GM21528 (cell line): ENCODE measurements around the gene FAM162A.

Experiments used
- ATAC-seq: cut with Tn5 transposase; IDR thresholded peaks from one replicate; pipeline ENCODE4 v1.9.1; 2021; ENCODE audit warnings: mild to moderate bottlenecking, moderate library complexity; ENCODE audit not compliant: unreplicated experiment, low FRiP score

FAM162A gene

DNA sequence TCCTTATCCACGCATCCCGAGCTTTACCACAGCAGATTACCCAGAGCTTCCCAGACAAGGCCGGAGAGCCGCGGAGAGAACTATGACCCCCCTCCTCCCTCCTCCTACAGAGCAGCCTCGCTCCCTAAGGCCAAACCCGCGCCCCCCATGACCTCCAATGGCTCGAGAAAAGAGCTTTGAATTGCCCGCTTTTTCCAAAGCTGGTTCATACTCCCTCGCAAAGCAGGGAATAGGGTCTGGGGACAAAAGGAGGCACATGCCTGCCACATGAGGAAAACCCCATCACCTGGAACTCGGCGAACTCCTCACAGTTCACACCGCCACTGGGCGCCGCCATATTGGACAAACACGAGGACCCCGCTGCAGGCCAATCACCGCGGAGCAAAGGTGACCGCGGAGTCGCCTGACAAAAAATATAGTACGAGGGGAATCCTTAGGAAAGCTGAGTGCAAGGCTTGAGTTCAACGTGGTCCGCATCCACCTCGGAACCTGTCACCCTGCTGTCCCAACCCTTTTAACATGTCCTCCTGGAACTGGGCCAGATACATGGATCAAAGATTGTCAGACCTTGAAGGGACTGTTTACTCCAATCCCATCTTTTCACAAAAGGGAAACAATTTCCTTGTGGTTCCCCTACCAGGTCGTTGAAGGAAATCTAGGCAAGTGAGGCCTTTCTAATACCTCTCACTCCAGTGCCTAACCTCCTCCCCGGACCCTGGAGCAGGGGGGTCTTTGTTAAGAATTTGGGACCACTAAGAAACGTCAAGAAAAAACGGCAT is 905 bp upstream of the FAM162A start, which contains the start of gene MIX23:
Gene MIX23, minus strand, starts transcription at position 344 of the 779 bp plus-strand sequence. Its CDS starts 7 bp downstream, at position 337.
- ATAC-seq, result no peak

DNA sequence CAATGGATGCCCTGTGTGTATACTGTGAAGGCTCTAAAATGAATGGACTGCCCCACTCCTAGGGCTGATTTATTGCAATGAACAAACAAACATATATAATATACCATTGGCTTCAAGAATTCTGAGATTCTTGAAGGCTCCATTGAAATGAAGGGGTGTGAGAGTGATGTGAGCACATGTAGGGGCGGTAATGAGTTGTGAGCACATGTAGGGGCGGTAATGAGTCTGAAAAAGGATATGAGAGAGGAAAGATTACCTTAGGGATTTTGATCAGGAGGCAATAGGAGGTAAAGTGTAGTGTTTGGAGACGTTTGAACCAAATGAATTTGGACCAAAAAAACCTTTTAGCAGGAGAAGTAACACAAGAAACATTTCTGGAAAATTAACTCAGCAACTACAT is 3.7 kb downstream of the FAM162A start:
- ATAC-seq, result no peak

DNA sequence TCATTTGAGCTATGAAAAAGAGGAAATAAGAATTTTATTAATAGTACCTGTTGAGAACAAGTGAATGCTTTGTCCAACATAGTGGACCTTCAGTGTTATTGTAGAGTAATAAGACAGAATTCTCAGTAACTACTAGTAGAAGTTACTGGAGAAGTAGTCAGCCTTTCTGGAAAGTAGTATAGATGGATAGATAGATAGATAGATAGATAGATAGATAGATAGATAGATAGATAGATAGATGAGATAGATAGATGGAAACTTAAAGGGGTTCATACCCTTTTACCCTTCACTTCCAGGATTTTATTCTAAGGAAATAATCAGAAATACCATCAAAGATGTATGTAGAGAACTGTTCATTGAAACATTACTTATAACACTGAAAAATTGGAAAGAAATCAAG is 5.2 kb downstream of the FAM162A start:
- no peak for ATAC-seq

DNA sequence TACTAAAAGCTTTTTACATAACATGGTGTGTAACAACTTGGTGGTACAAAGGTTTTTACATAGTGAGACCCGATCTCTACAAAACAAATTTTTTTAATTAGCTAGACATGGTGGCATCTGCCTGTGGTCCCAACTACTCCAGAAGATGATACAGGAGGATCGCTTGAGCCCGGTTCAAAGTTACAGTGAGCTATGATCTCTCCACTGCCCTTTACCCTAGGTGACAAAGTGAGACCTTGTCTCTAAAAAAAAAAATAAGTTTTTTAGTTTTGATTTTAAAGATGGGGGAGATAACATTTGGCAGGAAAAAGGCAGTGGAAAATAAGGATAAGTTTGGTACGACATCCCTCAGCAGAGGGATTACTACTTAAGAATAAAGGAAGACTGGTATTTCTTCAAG is 5.9 kb downstream of the FAM162A start:
- no peak for ATAC-seq

DNA sequence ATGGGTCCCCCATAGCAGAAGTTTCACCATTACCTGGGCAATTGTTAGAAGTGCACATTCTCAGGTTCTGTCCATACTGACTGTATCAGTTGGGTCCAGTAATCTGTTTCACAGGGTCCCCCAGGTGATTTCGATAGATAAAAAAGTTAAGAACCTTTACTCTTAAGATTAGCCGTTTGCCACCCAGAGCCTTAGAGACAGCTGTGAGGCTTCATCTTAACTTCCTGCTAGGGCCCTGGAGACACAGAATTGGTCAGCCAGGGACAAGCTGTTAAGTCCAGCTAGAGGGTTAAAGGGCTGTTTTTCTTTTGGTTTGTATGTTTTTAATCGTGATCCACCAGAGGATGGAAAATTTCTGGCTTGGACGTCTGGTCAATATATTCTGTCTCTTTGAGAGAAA is 6.7 kb downstream of the FAM162A start:
- no peak for ATAC-seq

DNA sequence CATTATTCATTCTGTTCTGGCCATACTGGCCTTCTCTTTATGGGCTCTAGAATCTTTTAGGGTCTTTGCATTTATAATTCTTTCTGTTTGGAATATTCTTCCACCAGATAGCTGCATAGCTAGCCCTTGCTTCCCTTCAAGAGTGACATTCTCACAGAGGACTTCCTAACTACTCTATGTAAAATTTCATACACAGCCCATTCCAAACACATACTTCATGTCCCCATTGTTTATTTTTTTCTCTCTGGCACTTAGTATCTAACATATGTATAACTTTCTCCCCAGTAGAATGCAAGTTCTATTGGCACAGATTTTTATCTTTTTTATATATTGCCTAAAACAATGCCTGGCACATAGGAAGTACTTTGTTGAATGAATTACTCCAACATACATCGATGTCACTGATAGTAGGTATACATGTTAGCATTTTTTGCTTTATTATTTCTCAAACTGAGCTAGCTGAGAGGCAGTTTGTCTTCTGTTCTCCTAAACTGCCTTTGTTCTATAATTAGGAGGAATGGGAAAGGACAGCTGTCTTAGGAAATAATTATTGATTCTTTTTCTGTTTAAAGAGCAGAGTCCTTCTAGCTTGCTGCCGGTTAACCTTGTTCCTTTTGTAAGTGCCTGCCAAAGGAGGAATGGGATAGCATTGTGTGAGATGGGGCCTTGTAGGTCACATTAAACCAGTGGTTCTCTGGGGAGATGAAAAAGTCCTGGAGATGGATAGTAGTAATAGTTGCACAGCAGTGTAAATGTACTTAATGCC is 7.9 kb downstream of the FAM162A start:
- ATAC-seq, result no peak

DNA sequence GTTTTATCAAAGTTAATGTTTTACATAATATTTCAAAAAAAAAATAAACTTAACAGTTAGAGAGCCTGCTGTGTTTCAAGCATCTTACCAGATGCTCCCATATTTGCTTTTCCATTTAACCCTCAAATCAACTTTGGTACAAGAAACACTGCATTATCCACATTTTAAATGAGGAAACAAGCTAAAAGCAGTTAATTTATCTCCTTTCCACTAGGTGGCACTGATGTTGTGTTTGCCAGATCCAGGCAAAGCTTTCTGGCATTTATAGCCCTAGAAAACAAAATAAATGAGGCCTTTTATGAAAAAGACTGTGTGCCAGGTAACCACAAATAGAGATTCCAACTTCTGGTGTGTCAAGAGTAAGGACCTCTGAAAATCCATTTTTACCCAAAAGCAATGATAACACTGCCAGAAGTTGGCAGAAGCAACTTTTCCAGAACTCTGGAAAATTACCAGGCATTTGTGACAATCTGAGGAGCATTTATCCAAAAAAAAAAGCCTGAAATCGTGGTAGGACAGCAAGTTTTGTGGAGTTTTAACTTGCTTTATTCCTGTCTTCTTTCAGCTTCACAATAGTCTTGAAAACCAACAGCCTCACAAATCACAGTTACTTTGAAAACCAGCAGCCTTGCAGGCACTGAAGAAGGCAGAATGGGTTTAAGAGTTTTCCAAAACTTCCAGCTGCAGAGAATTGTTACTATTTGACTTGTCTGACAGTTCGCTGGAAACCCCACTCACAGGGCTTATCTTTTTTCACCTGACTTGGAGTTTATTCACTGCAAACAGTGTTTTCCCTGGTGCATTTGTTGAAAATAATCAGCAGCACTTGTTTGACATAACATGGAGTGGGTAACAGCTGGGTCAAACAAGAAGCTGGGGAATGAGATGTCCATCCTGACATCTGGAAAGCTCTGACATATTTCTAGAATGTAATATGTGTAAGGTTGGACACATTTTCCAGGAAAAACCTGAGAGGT is 9.2 kb downstream of the FAM162A start:
- no peak for ATAC-seq

DNA sequence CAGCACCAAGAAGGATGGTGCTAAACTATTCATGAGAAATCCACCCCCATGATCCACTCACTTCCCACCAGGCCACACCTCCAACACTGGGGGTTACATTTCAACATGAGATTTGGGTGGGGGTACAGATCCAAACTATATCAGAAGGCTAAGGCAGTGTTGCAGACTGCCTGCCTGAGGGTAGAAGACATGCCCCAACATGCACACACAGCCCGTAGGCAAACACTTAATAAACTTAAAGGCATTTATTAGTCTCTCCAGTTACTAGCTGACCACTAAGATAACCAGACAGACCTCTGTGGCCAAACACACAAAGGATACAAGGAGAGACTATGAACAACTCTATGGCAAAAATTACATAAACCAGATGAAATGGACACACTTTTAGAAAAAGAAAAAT is 10.2 kb downstream of the FAM162A start:
- no peak for ATAC-seq

DNA sequence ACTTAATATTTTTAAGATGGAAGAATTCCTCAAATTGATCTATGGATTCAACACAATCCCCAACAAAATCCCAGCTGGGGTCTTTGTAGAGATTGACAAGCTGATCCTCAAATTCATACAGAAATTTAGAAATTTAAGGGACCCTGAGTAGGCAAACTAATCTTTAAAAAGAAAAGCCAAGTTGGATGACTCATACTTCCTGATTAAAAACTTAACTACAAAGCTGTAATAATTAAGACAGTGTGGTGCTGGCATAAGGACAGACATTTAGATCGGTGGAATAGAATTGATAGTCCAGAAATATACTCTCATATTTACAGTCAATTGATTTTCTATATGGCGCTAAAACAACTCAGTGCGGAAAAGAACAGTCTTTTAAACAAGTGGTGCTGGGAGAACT is 11.6 kb downstream of the FAM162A start:
- no peak for ATAC-seq

DNA sequence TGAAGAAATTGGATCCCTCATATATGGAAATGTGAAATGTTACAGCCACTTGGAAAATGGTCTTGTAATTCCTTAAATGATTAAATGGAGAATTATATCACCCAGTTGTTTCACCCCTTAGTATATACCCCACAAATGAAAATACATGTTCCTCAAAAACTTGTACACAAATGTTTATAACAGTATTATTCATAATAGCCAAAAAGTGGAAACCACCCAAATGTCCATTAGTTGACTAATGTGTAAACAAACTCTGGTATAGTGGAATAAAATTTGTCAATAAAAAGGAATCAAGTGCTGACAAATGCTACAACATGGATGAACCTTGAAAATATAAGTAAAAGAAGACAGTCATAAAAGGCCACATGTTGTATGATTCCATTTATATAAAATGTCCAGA is 12.5 kb downstream of the FAM162A start:
- no peak for ATAC-seq

DNA sequence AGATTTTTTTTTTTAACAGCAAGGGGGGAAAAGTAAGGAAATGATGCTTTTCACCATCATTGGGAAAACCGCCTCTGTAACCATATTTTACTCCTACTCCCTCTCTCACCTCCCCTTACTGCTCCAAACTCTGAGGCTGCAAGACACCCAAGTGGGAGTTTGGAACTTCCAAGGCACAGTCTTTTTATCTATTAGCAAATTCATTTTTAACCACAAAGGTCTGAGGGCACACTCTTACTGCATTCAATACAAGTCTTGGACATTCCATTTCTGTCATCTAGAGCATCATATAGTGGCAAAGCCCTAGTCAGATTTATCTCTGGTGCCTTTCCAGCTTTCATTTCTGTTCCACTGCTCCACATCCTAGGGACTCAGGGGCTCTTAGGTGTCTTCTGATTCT is 13.2 kb downstream of the FAM162A start:
- ATAC-seq, result no peak

DNA sequence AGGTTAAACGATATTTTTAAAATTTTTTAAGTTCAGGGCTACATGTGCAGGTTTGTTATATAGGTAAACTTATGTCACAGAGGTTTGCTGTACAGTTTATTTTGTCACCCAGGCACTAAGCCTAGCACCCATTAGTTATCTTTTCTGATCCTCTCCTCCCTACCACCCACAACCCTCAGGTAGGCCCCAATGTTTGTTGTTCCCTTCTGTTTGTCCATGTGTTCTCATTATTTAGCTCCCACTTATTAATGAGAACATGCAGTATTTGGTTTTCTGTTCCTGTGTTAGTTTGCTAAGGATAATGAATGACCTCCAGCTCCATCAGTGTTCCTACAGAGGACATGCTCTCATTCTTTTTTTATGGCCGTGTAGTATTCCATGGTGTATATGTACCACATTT is 14.9 kb downstream of the FAM162A start:
- no peak for ATAC-seq

DNA sequence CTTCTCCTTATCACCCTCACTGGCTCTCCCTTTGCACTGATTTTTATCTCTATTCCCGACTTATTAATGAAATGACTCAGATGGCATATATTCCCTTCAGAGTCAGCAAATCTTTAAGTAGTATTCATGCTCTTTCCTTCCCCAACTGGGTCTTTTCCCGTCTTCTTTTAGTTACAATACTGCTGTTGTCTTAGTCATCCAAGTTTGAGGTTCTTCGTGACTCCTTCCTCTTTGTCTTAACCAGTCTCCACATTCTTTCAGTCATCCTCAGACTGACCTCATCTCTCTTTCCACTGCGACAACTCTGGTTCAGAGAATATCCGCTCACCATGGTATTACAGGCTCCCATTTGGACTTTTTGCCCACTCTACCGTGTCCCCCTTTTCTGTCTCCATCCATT is 19.5 kb downstream of the FAM162A start:
- no peak for ATAC-seq

DNA sequence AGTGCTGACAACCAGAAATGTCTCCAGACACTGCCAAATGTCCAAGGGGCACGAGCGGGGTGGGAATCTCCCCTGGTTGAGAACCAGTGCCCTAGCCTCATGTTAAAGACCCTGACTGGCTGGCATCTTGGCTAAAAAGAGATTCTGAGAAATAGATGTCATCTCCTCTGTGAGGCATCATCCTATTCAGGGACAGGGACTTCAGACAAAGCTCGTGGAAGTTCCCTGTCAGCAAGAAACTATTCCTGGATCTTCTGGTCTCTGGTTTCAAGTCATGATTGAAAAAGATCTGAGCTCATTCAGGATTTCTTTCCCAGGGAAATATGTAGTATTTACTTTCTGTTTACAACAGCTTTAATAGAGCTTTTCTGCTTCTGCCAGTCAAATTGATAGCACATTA is 21.0 kb downstream of the FAM162A start:
- no peak for ATAC-seq

DNA sequence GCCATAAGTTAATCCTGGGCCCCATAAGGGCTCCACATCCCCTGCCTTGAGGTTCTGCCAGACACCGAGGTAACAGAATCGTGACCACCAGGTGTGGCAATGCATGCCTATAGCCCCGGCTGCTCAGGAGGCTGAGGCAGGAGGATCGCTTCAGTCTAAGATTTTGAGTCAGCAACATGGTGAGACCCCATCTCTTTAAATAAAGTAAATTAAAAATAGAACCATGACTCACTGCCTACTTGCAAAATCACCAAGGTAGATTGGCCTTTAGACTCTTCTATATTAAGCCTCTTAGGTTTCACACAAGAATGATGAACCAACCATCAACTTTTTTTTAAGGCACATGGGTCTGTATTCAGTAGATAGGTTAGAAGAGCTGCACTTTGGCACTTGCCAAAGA is 22.2 kb downstream of the FAM162A start:
- ATAC-seq, result no peak

DNA sequence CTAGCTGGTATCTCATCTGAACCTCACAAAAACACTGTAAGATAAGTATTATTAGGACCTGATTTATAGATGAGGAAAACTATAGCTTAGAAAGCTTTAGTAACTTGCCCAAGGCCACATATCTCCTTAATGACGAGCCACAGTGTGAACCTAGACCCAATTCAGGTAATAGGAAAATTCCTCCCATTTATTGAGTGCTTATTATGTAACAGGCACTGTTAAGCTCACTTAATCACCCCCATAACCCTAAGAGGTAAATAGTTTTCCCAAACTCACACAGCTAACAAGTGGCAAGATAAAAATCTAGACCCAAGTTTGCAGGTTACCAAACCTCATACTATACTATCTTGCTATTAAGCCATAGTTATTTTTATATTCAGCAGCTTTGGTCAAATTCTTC is 24.0 kb downstream of the FAM162A start:
- no peak for ATAC-seq

DNA sequence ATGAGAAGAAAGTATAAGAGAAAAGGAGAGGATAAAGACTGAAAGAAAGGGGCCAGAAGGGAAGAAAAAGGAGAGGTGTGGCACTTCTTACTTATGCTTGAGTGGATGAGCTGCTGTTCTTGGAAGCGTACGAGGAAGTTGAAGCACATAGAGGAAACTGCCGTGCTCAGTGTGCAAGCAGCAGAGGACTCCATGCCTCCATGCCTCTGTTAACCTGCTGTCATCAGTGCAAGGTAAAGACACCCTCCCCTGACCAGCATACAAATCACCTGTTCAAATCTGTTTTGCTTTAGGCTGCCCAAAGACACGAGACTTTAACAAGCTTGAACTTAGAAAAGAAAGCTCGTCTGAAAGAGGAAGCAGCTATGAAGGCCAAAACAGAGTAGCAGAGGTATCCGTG is 25.5 kb downstream of the FAM162A start:
- no peak for ATAC-seq

DNA sequence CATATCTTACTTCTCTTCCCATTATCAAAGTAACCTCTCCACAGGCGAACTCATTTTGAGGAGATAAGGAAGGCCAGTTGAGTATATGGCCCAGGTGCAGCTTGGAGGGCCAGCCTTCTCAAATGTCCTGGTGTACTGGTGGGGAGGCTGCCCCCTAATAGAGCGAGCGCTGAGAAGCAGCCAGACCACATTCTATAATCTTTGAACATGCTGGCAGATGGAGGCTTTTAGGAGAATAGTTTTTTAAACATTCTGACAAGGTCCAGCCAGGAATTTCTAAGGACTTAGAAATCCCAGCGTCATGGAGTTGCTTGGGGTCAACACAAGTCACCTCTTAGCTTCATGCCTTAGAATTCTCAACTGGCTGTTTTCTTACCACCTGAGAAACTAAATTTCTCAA is 26.1 kb downstream of the FAM162A start:
- ATAC-seq, result no peak

DNA sequence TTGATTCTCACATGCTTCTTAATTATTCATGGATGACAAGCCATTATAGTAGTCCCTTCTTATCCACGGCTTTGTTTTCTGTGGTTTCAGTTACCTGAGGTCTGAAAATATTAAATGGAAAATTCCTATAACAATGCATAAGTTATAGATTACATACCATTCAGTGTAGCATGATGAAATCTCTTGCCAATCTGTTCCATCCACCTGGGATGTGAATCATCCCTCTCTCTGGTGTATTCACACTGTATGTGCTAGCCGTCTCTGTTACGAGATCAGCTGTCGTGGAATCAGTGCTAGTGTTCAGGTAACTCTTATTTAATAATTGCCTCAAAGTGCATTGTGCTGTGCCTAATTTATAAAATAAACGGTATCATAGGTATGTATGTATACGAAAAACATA is 26.7 kb downstream of the FAM162A start:
- ATAC-seq, result no peak

DNA sequence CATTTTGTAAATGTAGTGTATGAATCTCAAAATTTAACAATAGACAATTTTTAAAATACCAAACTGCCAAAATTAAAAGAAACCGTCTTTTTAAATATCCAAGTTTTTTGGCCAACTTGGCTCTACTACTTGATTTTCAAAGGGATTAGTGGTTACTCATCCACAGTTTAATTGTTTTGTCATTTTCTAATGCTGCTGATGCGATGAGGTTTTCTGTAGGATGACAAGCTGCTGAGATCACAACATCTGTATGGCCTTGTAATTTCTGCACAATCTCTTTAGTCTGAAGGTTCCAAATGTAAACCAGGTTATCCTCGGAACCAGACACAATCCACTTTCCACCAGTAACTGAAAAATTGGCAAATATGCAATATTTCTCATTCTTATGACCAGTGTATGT is 30.4 kb downstream of the FAM162A start:
- no peak for ATAC-seq
